ENCODE measurements around the gene UBE2G2.

UBE2G2 gene

GRCh38 chr21:44742418-44743153 lies 59.0 kb downstream of the UBE2G2 start:
- no peak for FAIRE-seq

GRCh38 chr21:44741921-44742320 lies 59.7 kb downstream of the UBE2G2 start:
- FAIRE-seq = no peak

- no peak for FAIRE-seq
These were observed 60.9 kb downstream of the UBE2G2 start for GRCh38 chr21:44740742-44741141.

- no peak for FAIRE-seq
These were observed 62.3 kb downstream of the UBE2G2 start for GRCh38 chr21:44739316-44739715.

GRCh38 chr21:44738621-44739020 lies 63.0 kb downstream of the UBE2G2 start:
- no peak for FAIRE-seq

GRCh38 chr21:44737706-44738354 lies 63.8 kb downstream of the UBE2G2 start:
- no peak for FAIRE-seq

- no peak for FAIRE-seq
These were observed 65.2 kb downstream of the UBE2G2 start for GRCh38 chr21:44736291-44737004.

- FAIRE-seq = no peak
These were observed 65.8 kb downstream of the UBE2G2 start for GRCh38 chr21:44735821-44736220.

- no peak for FAIRE-seq
These were observed 66.8 kb downstream of the UBE2G2 start for GRCh38 chr21:44734841-44735240.

- FAIRE-seq = no peak
These were observed 67.4 kb downstream of the UBE2G2 start for GRCh38 chr21:44734026-44734745.

GRCh38 chr21:44732956-44733355 lies 68.7 kb downstream of the UBE2G2 start:
- no peak for FAIRE-seq

- no peak for FAIRE-seq
These were observed 69.4 kb downstream of the UBE2G2 start for GRCh38 chr21:44732263-44732662.

- no peak for FAIRE-seq
These were observed 70.6 kb downstream of the UBE2G2 start for GRCh38 chr21:44730951-44731579.

- no peak for FAIRE-seq
These were observed 71.6 kb downstream of the UBE2G2 start for GRCh38 chr21:44730028-44730395.

- no peak for FAIRE-seq
These were observed 72.1 kb downstream of the UBE2G2 start for GRCh38 chr21:44729336-44730027.

- FAIRE-seq = no peak
These were observed 72.9 kb downstream of the UBE2G2 start for GRCh38 chr21:44728716-44729115.

GRCh38 chr21:44727757-44728156 lies 73.9 kb downstream of the UBE2G2 start:
- no peak for FAIRE-seq

GRCh38 chr21:44727321-44727720 lies 74.3 kb downstream of the UBE2G2 start:
- FAIRE-seq = no peak

- FAIRE-seq = no peak
These were observed 74.8 kb downstream of the UBE2G2 start for GRCh38 chr21:44726826-44727225.

- no peak for FAIRE-seq
These were observed 76.7 kb downstream of the UBE2G2 start for GRCh38 chr21:44724926-44725325.

GRCh38 chr21:44724196-44724595 lies 77.4 kb downstream of the UBE2G2 start:
- FAIRE-seq = no peak
